HG02588 (cell line): ENCODE data around the gene HNRNPCL4.
"Not testable (repeated sequence)": the region's sequence is repeated elsewhere in the genome, so short reads cannot be mapped to it uniquely, and the experiment has no call there.

Experiments used
- ATAC-seq: cut with Tn5 transposase; IDR thresholded peaks from one replicate; pipeline ENCODE4 v1.9.1; 2021; ENCODE audit warnings: mild to moderate bottlenecking, moderate library complexity; ENCODE audit not compliant: unreplicated experiment

The HNRNPCL4 gene

GRCh38 chr1:13165531-13165930, at the start of gene HNRNPCL4:
Gene HNRNPCL4 (minus strand): TSS chr1:13165631. CDS start chr1:13165467, 164 bp downstream.
- not testable (repeated sequence) for ATAC-seq

- ATAC-seq: not testable (repeated sequence)
Measured at GRCh38 chr1:13208712-13209111, 43.3 kb upstream of the HNRNPCL4 start.

- ATAC-seq: not testable (repeated sequence)
Measured at GRCh38 chr1:13201309-13201708, 35.9 kb upstream of the HNRNPCL4 start, which contains the start of gene PRAMEF13. Gene PRAMEF13 (minus strand): TSS chr1:13201409. CDS start chr1:13199589, 1,820 bp downstream.

- ATAC-seq: not testable (repeated sequence)
Measured at GRCh38 chr1:13171548-13171947, 6.1 kb upstream of the HNRNPCL4 start, which contains the start of gene PRAMEF9. Gene PRAMEF9 (plus strand): TSS chr1:13171848. CDS start chr1:13175281, 3,433 bp downstream.

- ATAC-seq: not testable (repeated sequence)
Measured at GRCh38 chr1:13155909-13156308, 9.5 kb downstream of the HNRNPCL4 start, which contains the start of gene PRAMEF26. Gene PRAMEF26 (minus strand): TSS chr1:13156009. CDS start chr1:13153095, 2,914 bp downstream.

- not testable (repeated sequence) for ATAC-seq
Measured at GRCh38 chr1:13116754-13117153, 48.7 kb downstream of the HNRNPCL4 start, which contains the start of gene HNRNPCL2. Gene HNRNPCL2 (minus strand): TSS chr1:13116854. CDS start chr1:13116400, 454 bp downstream.
